Adrenal gland (tissue), 12 donors: ENCODE results near the gene ILK. TPM values are rescaled to one million over a fixed set of nuclear protein-coding genes. Genes with fewer than 3 reads are reported as not detected.
A peak's percentile ranks its signal among the peaks of the same experiment; 100 is the strongest.

Source experiments
- DNase-seq, 7 donors: peaks; one replicate each; pipeline ENCODE4 v3.0.0-alpha.2; 2019 to 2020
- H3K27ac ChIP-seq, 5 donors: fragments of 200-600 bp; sonication (generic) in 4 of 5; 1 replicate in 3 of 5; 2 replicates in 2 of 5; pipeline versions ENCODE4 v1.5.1 to v1.8.0; 2016 to 2020; ENCODE audit warnings: mild to moderate bottlenecking in 1 of 5
- H3K27me3 ChIP-seq: fragments of 200-600 bp; 2 replicates; pipeline ENCODE4 v1.8.0; 2021
- H3K36me3 ChIP-seq, 2 donors: fragments of 200-600 bp; replicated peaks in 1 of 2; 1 replicate in 1 of 2; 2 replicates in 1 of 2; pipeline versions ENCODE4 v1.5.1 to v1.8.0; 2018 to 2022
- H3K4me1 ChIP-seq, 2 donors: fragments of 200-600 bp; replicated peaks in 1 of 2; 1 replicate in 1 of 2; 2 replicates in 1 of 2; pipeline versions ENCODE4 v1.5.1 to v1.8.0; 2018 to 2021
- H3K4me3 ChIP-seq, 4 donors: fragments of 200-600 bp; sonication (generic) in 3 of 4; one replicate each; pipeline ENCODE4 v1.5.1; 2016 to 2018
- H3K9me3 ChIP-seq, 3 donors: fragments of 200-600 bp; sonication (generic) in 1 of 3; replicated peaks in 1 of 3; 1 replicate in 2 of 3; 2 replicates in 1 of 3; pipeline versions ENCODE4 v1.5.1 to v1.8.0; 2016 to 2021
- POLR2A ChIP-seq, 2 donors: fragments of 450-650 bp; IDR thresholded peaks; one replicate each; pipeline ENCODE4 v1.6.1; 2017; ENCODE audit warnings: antibody characterized with exemption in 2 of 2, mild to moderate bottlenecking in 2 of 2, moderate library complexity in 1 of 2
- WGBS, 4 donors: extraction: QIAGEN DNeasy Blood & Tissue Kit in 2 of 4; methylation state at CpG; one replicate each; pipeline versions ENCODE4 v1.1.5 to v1.1.7; 2013 to 2017; 5-methylcytosine and 5-hydroxymethylcytosine counted together
- intact Hi-C, 2 donors: fragments of 100-400 bp; cut with DNase I; formaldehyde crosslinking; loops; one replicate each; pipeline versions ENCODE4 v1.14.1 to v1.15.0; 2022 to 2023
- polyA plus RNA-seq, 3 donors: library from polyadenylated mRNA; stranded (reverse); fragments of 200-250 nt in 2 of 3; fragments of 350-450 nt in 1 of 3; fragmentation: Illumina TruSeq in 1 of 3; extraction: RNeasy Lipid Tissue Mini Kit (QIAGEN cat#74804) in 1 of 3; gene quantifications; one replicate each; pipeline ENCODE4 v1.2.3, GENCODE V29; 2013 to 2014
- total RNA-seq, 9 donors: library from RNA; depleted of rRNA in 4 of 9; stranded (reverse); fragments of >200 nt in 4 of 9; fragments of 120-200 nt in 1 of 9; fragmentation: NEBNext Ultra II Directional in 1 of 9; extraction: Animal tissue kit (Norgen Biotek cat#: 25700) in 1 of 9; gene quantifications; one replicate each; pipeline versions ENCODE4 v1.1.0 to v1.2.4, GENCODE V29; 2013 to 2023
- TF ChIP-seq, protein P1 (sequence below), 6 experiments: fragments of 450-650 bp in 4 of 6; fragments of 200-600 bp in 2 of 6; sonication (generic) in 1 of 6; IDR thresholded peaks; 1 replicate in 5 of 6; 2 replicates in 1 of 6; pipeline versions ENCODE4 v1.5.1 to v1.8.0; 2016 to 2021; ENCODE audit warnings: antibody characterized with exemption in 6 of 6, mild to moderate bottlenecking in 2 of 6, moderate library complexity in 1 of 6
- donor health status: healthy with polysubstance abuse.
- donor health status: Bipolar disorder and iron deficiency.
- donor health status: DM: yes; HTN: yes; CAD: no.
- donor health status: DM: no; HTN: no; CAD: no.
- donor health status: DM: no; HTN: no; CAD: no.
- donor health status: DM: yes; HTN: yes; CAD: no.

Gene ILK
- total and polyA plus RNA-seq, 12 donors: 99.1 to 191 (median 153) TPM

DNA sequence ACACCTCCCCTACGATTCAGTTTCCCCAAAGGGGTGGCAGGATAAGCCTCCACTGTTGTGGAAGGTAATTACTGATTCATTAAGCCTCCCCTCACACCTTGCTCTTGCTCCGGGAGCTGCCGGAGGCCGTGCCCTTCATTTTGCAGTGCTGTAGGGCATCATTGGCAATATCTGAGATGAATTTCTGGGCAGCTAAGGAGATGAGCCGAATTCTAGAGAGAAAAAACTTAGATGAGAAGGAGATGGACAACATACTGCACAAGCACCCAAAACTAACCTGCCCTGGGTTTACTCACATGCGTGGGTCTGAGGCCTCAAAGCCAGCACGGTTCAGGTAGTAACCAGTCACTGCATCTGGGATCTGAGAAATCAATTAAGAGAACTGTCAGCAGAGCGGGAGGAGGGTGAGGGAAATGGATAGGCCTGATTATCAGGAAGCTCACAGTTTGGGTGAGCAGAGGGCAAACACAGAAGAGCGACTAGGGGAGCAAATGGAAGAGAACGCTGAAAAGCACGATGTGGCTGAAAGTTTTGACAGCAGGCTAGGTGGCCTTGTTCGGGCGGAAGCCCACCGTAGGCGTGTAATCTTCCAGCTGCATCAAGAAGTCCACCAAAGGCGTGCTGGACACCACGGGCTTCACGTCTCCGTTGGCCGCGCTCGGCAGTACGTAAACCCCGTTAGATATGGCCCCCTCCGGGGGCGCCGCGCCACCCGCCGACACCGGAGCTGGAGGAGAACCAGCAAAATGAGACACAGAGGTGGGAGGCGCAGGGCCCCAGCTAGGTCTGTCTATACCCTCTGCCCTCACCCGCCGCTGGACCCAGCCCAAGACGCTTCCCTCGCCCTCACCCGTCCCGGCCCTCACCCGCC lies 7.8 kb downstream of the ILK start:
- DNase-seq: peak; percentile 44 to 74 (median 57)
- H3K4me1 ChIP-seq: peaks cover 28 to 39% of the 10 kb centered on the region in 2 donors
- no peaks in the 10 kb centered on the region for H3K9me3 ChIP-seq
- H3K36me3 ChIP-seq: peaks cover 0 to 54% of the 10 kb centered on the region in 2 donors
- intact Hi-C loops: no loop called here
- no peaks in the 10 kb centered on the region for H3K27me3 ChIP-seq
- peak overlapping the region in 2 of 4 donors; percentile 47 to 87 for H3K4me3 ChIP-seq
- TF ChIP-seq, protein P1, sequence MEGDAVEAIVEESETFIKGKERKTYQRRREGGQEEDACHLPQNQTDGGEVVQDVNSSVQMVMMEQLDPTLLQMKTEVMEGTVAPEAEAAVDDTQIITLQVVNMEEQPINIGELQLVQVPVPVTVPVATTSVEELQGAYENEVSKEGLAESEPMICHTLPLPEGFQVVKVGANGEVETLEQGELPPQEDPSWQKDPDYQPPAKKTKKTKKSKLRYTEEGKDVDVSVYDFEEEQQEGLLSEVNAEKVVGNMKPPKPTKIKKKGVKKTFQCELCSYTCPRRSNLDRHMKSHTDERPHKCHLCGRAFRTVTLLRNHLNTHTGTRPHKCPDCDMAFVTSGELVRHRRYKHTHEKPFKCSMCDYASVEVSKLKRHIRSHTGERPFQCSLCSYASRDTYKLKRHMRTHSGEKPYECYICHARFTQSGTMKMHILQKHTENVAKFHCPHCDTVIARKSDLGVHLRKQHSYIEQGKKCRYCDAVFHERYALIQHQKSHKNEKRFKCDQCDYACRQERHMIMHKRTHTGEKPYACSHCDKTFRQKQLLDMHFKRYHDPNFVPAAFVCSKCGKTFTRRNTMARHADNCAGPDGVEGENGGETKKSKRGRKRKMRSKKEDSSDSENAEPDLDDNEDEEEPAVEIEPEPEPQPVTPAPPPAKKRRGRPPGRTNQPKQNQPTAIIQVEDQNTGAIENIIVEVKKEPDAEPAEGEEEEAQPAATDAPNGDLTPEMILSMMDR (IDR thresholded peaks at IDR 0.05): no peak
- TF ChIP-seq POLR2A (IDR thresholded peaks at IDR 0.05): no peak
- peak overlapping the region in 4 of 5 donors; percentile 95 to 99 (median 97) for H3K27ac ChIP-seq
- 10 to 33% (median 12%) methylated on average over 11 to 39 of the region's 39 CpGs for WGBS, 4 donors

DNA sequence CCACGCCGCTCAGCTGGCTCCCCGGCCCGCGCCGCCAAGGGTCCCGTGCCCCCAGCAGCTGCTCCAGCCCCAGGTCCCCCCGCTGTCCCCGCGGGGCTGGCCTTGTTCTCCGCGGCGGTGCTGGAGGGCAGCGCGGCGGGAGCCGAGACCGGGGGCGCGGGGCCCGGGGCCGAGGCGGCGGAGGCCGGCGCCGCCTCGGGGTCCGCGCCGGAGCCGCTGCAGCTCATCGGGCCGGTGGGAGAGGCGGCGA lies 8.3 kb downstream of the ILK start:
- H3K4me1 ChIP-seq: peaks cover 24 to 36% of the 10 kb centered on the region in 2 donors
- WGBS, 4 donors: 0 to 1% methylated on average over 35 to 36 of the region's 36 CpGs; no CpG with 5 or more reads in 2 of the 4 donors
- no peak for DNase-seq
- H3K36me3 ChIP-seq: peaks cover 0 to 60% of the 10 kb centered on the region in 2 donors
- H3K9me3 ChIP-seq: no peaks in the 10 kb centered on the region
- TF ChIP-seq POLR2A (IDR thresholded peaks at IDR 0.05): no peak
- TF ChIP-seq, protein P1 (IDR thresholded peaks at IDR 0.05): no peak
- peak overlapping the region in 4 of 5 donors; percentile 95 to 99 (median 97) for H3K27ac ChIP-seq
- intact Hi-C loops: no loop called here
- H3K27me3 ChIP-seq: no peaks in the 10 kb centered on the region
- peak overlapping the region in 2 of 4 donors; percentile 47 to 87 for H3K4me3 ChIP-seq

DNA sequence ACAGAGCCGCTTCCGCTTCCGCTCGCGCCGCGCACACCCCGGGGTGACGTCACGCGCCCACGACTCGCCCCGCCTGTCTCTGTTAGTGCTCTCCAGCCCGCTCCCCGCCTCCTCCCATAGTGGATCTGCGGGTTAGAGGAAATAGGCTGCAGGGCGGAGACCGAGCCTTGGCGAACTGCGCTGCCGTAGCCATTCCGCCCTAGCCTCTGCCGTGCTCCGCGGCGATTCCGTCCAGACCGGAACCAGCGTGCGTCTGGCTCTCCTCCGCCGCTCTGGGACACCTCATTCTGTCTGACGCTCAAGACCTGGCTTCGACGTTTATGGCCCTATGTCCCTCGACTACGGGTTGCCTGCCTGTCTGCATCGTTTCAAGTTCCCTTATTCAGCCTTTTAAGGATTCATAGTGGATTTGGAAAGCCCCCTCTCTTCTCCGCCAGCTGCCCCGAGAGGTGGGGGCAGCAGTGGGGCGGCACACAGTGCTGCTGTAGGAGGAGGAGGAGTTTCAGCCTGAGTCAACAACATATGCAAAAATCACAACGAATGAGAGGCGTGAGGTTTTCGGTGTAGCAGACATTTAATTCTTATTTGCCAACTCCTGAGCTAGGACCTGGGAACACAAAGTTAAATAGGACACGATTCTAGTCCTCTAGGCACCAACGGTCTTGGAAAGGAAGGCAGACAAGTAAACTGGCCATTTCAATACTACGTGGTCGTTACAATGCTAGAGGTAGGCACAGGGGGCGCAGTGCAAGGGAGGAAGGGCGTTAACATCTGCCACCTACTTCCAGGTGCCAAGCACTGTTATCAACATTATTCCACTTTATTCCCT lies 8.9 kb downstream of the ILK start, which contains the start of gene TAF10:
TAF10 (minus strand) TSS at position 4 of the 829 bp plus-strand sequence. CDS start 27 bp downstream, outside the sequence.
- Histone ChIP-seq H3K4me3 (peak within 1 kb of the TSS in 3 of 4 donors; percentile 13 to 87 (median 47)), H3K9me3 (no peaks in the 10 kb centered on the region), H3K4me1 (peaks cover 18 to 36% of the 10 kb centered on the region in 2 donors), H3K27me3 (no peaks in the 10 kb centered on the region), H3K27ac (peak within 1 kb of the TSS; percentile 95 to 99 (median 98)), H3K36me3 (peaks cover 0 to 61% of the 10 kb centered on the region in 2 donors)
- intact Hi-C loops: no loop called here
- 0 to 2% (median 1%) methylated on average over 15 to 51 of the region's 51 CpGs for WGBS, 4 donors
- peak; percentile 85 to 99 for TF ChIP-seq POLR2A (IDR thresholded peaks at IDR 0.05)
- TF ChIP-seq, protein P1 (IDR thresholded peaks at IDR 0.05): peak in 5 of 6 experiments; percentile 25 to 57 (median 37)
- DNase-seq: peak; percentile 96 to 99 (median 98)

DNA sequence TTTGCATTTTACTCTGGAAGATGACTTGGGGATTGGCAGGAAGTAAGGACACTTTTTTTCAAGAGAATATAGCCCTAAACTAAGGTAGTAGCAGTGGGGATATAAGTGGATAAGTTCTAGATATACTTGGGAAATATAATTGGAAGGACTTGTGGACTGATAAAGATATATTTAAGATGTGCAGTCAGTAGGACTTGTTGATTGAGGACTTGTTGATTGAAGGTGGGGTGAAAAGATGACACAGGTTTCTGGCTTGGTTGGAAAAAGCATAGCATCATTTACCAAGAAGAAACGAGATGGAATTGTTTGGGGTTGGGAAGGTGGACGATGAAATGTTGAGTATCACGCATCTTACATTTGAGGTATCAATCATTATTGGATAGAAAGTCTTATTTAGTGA lies 9.9 kb downstream of the ILK start:
- TF ChIP-seq, protein P1 (IDR thresholded peaks at IDR 0.05): no peak
- no peak for TF ChIP-seq POLR2A (IDR thresholded peaks at IDR 0.05)
- H3K36me3 ChIP-seq: peaks cover 0 to 51% of the 10 kb centered on the region in 2 donors
- no peaks in the 10 kb centered on the region for H3K27me3 ChIP-seq
- H3K4me3 ChIP-seq: no peak overlapping the region
- intact Hi-C loops: no loop called here
- DNase-seq: peak in 1 of 7 donors; percentile 17
- H3K4me1 ChIP-seq: peaks cover 20 to 36% of the 10 kb centered on the region in 2 donors
- WGBS, 4 donors: 91 to 97% (median 95%) methylated on average over 3 of the region's 3 CpGs
- H3K9me3 ChIP-seq: no peaks in the 10 kb centered on the region
- peak overlapping the region in 4 of 5 donors; percentile 95 to 99 (median 97) for H3K27ac ChIP-seq
